Thoracic aorta (tissue), 2 donors: ENCODE results near the gene NEFH. TPM values are rescaled to one million over a fixed set of nuclear protein-coding genes. Genes with fewer than 3 reads are reported as not detected.
A peak's percentile ranks its signal among the peaks of the same experiment; 100 is the strongest.

ENCODE experiments used
- ATAC-seq: fragments of 150-250 bp; one replicate; pipeline ENCODE4 v1.8.0; 2017; ENCODE audit warnings: low read depth; ENCODE audit not compliant: insufficient number of reproducible peaks, low FRiP score
- DNase-seq: peaks from one replicate; pipeline ENCODE4 v3.0.0-alpha.2; 2020; ENCODE audit warnings: low spot score
- H3K27ac ChIP-seq, 2 donors: fragments of 200-600 bp; sonication (generic); 1 replicate in 1 of 2; 2 replicates in 1 of 2; pipeline ENCODE4 v1.5.1; 2016; ENCODE audit warnings: mild to moderate bottlenecking in 2 of 2, moderate library complexity in 2 of 2
- H3K27me3 ChIP-seq: fragments of 200-600 bp; sonication (generic); replicated peaks from 2 replicates; pipeline ENCODE4 v1.6.0; 2016; ENCODE audit warnings: mild to moderate bottlenecking; ENCODE audit not compliant: insufficient read depth
- H3K36me3 ChIP-seq: fragments of 200-600 bp; sonication (generic); one replicate; pipeline ENCODE4 v1.5.1; 2016
- H3K4me1 ChIP-seq, 2 donors: fragments of 200-600 bp; sonication (generic); 1 replicate in 1 of 2; 2 replicates in 1 of 2; pipeline versions ENCODE4 v1.5.1 to v1.6.0; 2016; ENCODE audit warnings: low read depth in 2 of 2, mild to moderate bottlenecking in 1 of 2; ENCODE audit not compliant: control insufficient read depth in 1 of 2
- H3K4me3 ChIP-seq: fragments of 200-600 bp; sonication (generic); 2 replicates; pipeline ENCODE4 v1.5.1; 2016; ENCODE audit warnings: mild to moderate bottlenecking
- H3K9me3 ChIP-seq: fragments of 200-600 bp; sonication (generic); 2 replicates; pipeline ENCODE4 v1.5.1; 2016
- total RNA-seq, 2 donors: library from RNA; depleted of rRNA; stranded (reverse); fragments of >200 nt; gene quantifications; one replicate each; pipeline versions ENCODE4 v1.1.0 to v1.2.3, GENCODE V29; 2016
- TF ChIP-seq, protein P1 (sequence below): fragments of 200-600 bp; sonication (generic); IDR thresholded peaks from one replicate; pipeline ENCODE4 v1.5.1; 2019; ENCODE audit warnings: antibody characterized with exemption

The NEFH gene
- total RNA-seq, 2 donors from 2014 or later = 0.14 to 0.85 TPM

- TF ChIP-seq, protein P1, sequence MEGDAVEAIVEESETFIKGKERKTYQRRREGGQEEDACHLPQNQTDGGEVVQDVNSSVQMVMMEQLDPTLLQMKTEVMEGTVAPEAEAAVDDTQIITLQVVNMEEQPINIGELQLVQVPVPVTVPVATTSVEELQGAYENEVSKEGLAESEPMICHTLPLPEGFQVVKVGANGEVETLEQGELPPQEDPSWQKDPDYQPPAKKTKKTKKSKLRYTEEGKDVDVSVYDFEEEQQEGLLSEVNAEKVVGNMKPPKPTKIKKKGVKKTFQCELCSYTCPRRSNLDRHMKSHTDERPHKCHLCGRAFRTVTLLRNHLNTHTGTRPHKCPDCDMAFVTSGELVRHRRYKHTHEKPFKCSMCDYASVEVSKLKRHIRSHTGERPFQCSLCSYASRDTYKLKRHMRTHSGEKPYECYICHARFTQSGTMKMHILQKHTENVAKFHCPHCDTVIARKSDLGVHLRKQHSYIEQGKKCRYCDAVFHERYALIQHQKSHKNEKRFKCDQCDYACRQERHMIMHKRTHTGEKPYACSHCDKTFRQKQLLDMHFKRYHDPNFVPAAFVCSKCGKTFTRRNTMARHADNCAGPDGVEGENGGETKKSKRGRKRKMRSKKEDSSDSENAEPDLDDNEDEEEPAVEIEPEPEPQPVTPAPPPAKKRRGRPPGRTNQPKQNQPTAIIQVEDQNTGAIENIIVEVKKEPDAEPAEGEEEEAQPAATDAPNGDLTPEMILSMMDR = no peak
- no peak for DNase-seq
Observed at GRCh38 chr22:29476116-29476515, 3.9 kb upstream of the NEFH start.

GRCh38 chr22:29477723-29478318 is 2.2 kb upstream of the NEFH start:
- DNase-seq (no peak), ATAC-seq (no peak)
- Histone ChIP-seq H3K27me3 (peaks cover 5% of the 10 kb centered on the region), H3K4me1 (peaks cover 6 to 14% of the 10 kb centered on the region in 2 donors), H3K4me3 (no peak overlapping the region), H3K36me3 (no peaks in the 10 kb centered on the region), H3K27ac (no peak overlapping the region), H3K9me3 (no peaks in the 10 kb centered on the region)
- TF ChIP-seq, protein P1 = no peak

More at GRCh38 chr22:29476116-29476515, 3.9 kb upstream of the NEFH start:
- no peak overlapping the region for H3K4me3 ChIP-seq
- no peak for ATAC-seq
- peaks cover 5% of the 10 kb centered on the region for H3K27me3 ChIP-seq
- no peaks in the 10 kb centered on the region for H3K9me3 ChIP-seq
- H3K27ac ChIP-seq = no peak overlapping the region
- H3K4me1 ChIP-seq = peaks cover 6 to 14% of the 10 kb centered on the region in 2 donors
- H3K36me3 ChIP-seq = no peaks in the 10 kb centered on the region

GRCh38 chr22:29478326-29479276 is 1.4 kb upstream of the NEFH start:
- DNase-seq (no peak), ATAC-seq (no peak)
- no peaks in the 10 kb centered on the region for H3K9me3 ChIP-seq
- TF ChIP-seq, protein P1 = no peak
- no peak overlapping the region for H3K4me3 ChIP-seq
- H3K27ac ChIP-seq = no peak overlapping the region
- peaks cover 6 to 14% of the 10 kb centered on the region in 2 donors for H3K4me1 ChIP-seq
- peaks cover 5% of the 10 kb centered on the region for H3K27me3 ChIP-seq
- no peaks in the 10 kb centered on the region for H3K36me3 ChIP-seq

GRCh38 chr22:29480262-29480511 is 169 bp downstream of the NEFH start:
- TF ChIP-seq, protein P1 = no peak
- Histone ChIP-seq H3K4me1 (peaks cover 6 to 14% of the 10 kb centered on the region in 2 donors), H3K27ac (no peak overlapping the region), H3K9me3 (no peaks in the 10 kb centered on the region), H3K36me3 (no peaks in the 10 kb centered on the region), H3K4me3 (peak overlapping the region; percentile 54), H3K27me3 (peaks cover 5% of the 10 kb centered on the region)
- ATAC-seq = no peak
- DNase-seq = no peak

DNA sequence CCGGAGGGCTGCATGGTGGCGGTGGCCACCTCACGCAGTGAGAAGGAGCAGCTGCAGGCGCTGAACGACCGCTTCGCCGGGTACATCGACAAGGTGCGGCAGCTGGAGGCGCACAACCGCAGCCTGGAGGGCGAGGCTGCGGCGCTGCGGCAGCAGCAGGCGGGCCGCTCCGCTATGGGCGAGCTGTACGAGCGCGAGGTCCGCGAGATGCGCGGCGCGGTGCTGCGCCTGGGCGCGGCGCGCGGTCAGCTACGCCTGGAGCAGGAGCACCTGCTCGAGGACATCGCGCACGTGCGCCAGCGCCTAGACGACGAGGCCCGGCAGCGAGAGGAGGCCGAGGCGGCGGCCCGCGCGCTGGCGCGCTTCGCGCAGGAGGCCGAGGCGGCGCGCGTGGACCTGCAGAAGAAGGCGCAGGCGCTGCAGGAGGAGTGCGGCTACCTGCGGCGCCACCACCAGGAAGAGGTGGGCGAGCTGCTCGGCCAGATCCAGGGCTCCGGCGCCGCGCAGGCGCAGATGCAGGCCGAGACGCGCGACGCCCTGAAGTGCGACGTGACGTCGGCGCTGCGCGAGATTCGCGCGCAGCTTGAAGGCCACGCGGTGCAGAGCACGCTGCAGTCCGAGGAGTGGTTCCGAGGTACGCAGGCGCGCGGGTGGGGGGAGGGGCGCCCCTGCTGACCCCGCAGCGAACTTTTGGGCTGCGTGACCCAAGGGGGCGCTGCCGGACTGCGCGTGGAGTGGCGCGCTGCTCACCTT is 670 bp downstream of the NEFH start:
- H3K4me1 ChIP-seq = peaks cover 6 to 14% of the 10 kb centered on the region in 2 donors
- no peaks in the 10 kb centered on the region for H3K36me3 ChIP-seq
- TF ChIP-seq, protein P1 = no peak
- H3K9me3 ChIP-seq = no peaks in the 10 kb centered on the region
- no peak for ATAC-seq
- no peak overlapping the region for H3K27ac ChIP-seq
- no peak for DNase-seq
- peak overlapping the region; percentile 54 for H3K4me3 ChIP-seq
- H3K27me3 ChIP-seq = peaks cover 5% of the 10 kb centered on the region
